HG02759 (cell line): ENCODE measurements around the gene PALB2.
A peak's percentile ranks its signal among the peaks of the same experiment; 100 is the strongest.
"Not testable (repeated sequence)": the region's sequence is repeated elsewhere in the genome, so short reads cannot be mapped to it uniquely, and the experiment has no call there.

Experiments used
- ATAC-seq: cut with Tn5 transposase; IDR thresholded peaks from one replicate; pipeline ENCODE4 v1.9.1; 2021; ENCODE audit warnings: mild to moderate bottlenecking, moderate library complexity; ENCODE audit not compliant: unreplicated experiment

The PALB2 gene

DNA sequence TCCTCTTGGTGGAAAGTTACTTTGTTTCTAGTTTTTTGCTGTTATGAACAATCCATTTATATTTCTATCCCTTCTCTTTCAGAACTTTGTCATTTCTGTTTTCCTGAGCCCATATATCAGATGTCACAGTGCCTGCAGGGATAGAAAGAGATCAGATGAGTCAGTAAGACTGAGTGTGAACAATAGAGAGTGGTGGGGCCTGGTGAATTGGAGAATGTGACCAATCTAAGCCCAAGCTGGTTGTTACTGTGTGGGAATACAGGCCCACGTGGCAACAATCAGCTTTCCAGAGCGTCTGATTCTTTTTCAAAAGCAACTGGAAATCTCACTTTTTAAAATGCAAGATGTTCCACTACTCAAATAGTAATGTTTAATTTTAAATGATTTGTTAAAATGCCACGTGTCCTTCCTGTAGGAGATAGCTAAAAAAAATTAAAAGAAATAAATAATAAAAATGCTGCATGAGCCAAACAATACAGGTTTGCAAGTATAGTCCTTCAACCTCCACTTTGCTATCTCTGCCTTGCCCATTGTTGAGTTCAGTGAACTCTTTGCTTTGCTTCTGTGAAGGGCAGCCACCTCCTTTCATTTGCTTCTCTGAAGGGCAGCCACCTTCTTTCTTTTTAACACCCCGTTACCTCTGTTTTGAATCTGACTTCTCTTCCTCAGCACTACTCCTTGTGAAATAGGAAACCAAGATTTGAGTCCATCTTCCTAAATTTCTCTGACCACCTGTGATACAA, 9.7 kb upstream of the PALB2 start:
- ATAC-seq, result no peak

DNA sequence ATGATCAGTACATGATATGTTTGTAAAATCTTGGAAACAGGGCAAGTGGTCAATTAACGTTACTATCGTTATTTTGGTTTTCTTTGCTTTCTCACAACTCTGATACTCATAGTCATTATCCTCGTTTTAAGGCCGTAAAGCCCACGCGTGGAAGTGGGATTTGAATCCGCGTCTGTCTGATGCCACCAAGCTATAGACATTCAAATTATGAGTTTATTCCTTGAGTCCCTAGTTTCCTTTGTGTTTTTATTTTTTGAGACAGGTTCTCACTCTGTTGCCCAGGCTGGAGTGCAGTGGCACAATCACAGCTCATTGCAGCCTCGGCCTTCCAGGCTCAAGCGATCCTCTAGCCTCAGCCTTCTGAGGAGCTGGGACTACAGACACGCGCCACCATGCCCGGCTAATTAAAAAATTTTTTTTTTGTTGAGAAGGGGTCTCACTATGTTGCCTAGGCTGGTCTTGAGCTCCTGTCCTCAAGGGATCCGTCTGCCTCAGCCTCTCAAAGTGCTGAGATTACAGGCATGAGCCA, 1.2 kb upstream of the PALB2 start:
- ATAC-seq, result no peak

DNA sequence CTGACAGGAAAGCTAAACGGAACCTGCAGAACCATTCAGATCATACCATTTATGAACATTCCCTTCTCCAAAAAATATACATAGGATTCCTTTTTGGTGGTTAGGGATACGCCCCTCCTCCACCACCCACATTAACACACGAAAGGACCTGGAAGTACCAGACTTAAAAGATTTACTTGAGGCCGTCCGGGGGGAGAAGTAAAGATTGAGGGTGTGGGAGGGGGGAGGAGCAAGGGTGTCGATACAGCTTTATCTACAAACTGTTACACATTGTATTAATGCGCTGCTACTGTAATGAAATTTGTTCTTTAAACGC, 537 bp downstream of the PALB2 start:
- ATAC-seq, result no peak

DNA sequence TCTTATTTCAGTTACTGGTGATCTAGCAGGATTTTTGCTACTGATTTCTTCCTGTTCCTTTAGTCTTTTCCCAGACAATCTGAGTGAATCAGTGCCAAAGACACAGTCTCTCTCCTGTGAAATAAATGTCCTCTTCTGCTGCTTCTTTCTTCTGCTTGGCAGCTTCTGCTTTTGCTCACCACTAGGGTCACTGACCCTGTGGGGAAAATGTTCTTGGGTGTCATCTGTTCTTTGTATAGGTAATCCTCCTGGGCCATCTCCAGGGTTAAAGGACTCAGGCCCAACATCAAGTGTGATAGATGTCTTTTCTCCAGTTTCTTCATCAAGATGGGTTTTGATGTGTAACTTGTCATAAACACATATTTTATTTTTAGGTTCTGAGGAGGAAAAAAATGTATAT, 5.2 kb downstream of the PALB2 start:
- no peak for ATAC-seq

DNA sequence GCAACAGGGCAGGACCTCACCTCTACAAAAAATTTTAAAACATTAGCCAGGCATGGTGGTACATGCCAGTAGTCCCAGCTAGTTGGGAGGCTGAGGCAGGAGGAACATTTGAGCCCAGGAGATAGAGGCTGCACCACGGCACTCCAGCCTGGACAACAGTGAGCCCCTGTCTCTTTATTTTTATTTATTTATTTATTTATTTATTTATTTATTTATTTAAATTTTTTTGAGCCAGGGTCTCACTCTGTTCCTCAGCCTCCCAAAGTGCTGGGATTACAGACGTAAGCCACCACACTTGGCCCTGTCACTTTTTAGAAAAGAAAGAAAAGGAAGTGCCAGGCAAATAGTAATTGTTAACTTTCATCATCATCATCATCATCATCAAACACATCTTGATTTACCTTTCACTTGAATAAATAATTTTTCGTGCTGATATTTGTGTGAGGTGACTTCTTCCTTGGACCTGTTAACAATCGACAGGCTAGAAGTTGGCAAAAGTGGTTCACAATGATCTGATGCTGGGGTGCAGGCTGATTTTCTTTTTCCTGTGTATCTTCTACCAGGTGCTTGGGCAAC, 6.6 kb downstream of the PALB2 start:
- no peak for ATAC-seq

DNA sequence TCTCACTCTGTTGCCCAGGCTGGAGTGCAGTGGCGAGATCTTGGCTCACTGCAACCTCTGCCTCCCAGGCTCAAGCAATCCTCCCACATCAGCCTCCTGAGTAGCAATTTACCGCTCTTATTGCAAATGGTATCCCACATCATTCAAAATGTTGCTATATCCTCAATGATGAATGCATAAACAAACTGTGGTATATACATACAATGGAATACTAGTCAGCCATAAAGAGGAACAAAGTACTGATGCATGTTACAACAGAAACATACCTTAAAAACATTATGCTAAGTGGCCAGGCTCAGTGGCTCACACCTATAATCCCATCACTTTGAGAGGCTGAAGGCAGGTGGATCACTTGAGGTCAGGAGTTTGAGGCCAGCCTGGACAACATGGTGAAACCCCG, 9.2 kb downstream of the PALB2 start:
- ATAC-seq, result not testable (repeated sequence)

DNA sequence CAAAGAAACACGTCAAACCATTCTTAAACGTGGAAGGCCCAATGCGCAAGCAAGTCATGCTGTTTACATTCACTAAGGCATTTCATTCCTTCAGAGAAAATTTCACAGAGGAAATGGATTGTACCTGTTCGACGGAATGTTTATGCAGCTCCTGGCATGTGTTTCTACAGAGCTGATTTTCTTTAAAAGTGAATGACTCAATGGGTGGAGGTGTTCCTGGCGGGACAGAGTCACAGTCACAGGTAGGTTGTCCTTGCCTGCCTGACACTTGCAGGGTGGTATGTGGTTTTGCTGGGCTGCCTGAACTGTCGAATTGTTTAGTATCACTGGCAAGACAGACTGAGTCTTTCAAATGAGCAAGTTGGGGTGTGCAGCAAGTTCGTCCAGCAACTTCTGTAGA, 11.6 kb downstream of the PALB2 start:
- no peak for ATAC-seq

DNA sequence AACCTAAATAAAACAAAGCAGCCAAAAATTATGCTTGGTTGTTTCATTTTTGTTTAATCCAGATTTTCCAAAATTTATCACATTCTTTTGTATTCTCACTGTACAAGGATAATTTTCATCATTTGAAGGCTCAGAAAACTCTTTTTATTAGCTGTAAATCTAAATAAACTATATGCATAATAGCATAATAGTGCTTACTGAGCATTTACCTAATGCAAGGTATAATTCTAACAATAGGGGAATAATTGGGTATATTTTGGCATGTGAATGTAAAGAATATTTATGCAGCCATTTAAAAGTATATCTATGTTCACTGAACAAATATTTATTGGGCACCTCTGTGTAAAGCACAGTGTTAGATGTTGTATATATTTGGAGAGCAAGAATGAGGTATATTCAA, 17.0 kb downstream of the PALB2 start:
- no peak for ATAC-seq

DNA sequence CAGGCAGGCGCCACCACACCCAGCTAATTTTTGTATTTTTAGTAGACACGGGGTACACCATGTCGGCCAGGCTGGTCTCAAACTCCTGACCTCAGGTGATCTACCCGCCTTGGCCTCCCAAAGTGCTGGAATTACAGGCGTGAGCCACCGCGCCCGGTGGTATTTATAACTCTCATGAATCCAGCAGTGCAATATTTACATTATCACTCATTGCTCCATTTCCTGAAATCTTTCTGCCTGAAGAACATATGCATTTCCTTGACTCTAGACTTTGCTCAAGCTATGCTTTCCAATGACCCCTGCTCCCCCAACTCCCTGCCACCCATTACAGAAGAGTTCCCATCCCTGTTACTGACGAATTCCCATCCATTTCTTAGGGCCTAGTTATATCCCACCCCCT, 25.3 kb downstream of the PALB2 start:
- no peak for ATAC-seq

DNA sequence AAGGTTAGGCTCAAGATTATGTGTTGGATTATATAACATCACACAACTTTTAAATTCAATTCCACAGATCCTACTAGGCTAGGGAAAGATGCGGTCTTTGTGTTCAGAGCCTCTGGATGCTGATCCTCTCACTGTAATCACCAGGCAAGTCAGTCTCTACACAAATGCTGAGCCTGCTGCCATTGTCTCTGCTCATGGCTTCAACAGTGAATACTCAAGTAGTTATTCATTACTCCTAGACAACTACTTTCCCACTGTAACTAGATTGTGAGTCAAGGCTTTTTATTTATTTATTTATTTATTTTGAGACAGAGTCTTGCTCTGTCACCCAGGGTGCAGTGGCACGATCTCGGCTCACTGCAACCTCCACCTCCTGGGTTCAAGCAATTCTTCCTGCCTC, 29.2 kb downstream of the PALB2 start:
- ATAC-seq, result no peak

DNA sequence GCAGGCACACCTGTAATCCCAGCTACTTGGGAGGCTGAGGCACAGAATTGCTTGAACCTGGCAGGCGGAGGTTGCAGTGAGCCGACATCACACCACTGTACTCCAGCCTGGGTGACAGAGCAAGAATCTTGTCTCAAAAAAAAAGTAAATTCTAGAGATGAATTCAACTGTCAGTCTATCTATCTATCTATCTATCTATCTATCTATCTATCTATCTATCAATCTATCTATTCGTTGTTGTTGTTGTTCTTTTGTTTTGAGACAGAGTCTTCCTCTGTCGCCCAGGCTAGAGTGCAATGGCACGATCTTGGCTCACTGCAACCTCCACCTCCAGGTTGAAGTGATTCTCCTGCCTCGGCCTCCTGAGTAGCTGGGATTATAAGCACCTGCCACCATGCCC, 30.2 kb downstream of the PALB2 start:
- ATAC-seq, result not testable (repeated sequence)

DNA sequence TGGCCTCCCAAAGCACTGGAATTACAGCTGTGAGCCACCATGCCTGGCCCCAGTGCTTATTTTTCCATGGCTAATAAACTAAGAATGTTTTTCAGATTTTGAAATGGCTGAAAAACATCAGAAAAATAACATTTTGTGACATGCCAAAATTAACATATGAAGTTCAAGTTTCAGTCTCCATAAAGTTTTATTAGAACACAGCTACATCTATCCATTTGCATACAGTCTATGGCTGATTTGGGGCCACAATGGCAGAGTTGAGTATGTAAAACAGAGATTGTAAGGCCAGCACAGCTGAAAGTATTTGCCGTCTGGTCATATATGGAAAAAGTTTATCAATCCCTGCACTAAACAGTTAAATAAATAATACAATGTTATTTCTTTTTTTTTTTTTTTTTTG, 31.2 kb downstream of the PALB2 start:
- ATAC-seq, result no peak

DNA sequence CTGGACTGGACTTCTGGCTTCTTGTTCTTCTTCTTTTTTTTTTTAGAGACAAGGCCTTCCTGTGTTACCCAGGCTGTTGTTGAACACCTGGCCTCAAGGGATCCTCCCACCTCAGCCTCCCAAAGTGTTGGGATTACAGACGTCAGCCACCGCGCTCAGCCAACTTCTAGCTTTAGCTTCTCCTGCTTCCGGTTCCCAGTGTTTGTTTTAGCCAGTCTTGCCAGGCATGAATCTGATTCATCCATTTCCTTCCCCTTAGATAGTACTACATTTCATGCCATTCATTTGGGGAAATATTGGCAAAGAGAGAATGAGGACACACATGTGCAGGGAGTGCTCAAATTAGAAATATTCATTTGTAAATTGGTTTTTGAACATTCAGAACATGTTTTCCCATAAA, 32.9 kb downstream of the PALB2 start:
- no peak for ATAC-seq

DNA sequence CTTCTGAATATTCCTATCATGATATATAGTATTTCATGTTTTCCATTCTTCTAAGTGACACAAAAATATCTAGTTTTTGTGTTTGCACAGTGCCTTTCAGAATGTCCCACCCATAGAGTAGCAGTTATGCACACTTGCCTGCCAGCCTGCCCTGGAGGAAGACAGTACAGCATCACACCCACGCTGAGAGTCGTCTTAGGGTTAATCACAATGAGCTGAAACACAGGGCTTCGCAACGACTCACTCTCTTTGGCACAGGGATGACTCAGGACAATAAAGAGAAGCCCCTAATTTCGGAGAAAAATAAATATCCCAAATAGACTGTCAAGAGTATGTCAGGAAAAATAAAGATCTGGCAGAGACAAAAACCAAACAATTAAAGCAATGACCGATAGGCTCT, 33.4 kb downstream of the PALB2 start:
- no peak for ATAC-seq

DNA sequence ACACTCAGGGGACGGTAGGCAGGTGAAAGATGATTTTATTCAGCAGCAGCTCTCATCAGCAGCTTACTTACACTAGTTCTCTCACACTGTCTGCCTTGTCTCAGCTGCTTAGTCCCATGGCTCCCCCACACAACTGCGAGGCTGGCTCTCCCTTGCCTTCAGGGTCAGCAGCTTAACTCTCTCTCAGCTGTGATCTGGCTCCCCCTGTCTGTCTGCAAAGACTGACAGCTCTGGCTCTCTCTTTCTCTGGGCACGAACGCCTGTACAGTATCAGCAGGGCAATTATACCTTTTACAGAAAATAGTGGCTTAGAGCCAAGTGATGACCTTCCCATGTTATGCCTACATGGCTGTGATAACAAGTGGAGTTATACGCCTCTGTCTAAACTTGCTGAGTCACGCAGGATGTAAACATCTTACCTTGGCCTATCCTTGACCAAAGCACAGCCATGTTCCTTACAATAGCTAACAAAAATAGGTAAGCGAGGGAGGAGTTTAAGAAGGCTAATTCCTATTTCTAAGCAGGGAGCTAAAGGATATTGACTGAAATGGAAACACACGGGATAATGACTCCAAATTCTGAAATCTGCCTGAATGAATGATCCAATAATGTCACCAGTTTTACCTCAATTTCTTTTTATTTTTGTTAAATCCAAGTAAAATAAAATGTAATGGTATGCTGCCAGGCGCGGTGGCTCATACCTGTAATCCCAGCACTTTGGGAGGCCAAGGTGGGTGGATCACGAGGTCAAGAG, 43.9 kb downstream of the PALB2 start:
- peak; percentile 28 for ATAC-seq

DNA sequence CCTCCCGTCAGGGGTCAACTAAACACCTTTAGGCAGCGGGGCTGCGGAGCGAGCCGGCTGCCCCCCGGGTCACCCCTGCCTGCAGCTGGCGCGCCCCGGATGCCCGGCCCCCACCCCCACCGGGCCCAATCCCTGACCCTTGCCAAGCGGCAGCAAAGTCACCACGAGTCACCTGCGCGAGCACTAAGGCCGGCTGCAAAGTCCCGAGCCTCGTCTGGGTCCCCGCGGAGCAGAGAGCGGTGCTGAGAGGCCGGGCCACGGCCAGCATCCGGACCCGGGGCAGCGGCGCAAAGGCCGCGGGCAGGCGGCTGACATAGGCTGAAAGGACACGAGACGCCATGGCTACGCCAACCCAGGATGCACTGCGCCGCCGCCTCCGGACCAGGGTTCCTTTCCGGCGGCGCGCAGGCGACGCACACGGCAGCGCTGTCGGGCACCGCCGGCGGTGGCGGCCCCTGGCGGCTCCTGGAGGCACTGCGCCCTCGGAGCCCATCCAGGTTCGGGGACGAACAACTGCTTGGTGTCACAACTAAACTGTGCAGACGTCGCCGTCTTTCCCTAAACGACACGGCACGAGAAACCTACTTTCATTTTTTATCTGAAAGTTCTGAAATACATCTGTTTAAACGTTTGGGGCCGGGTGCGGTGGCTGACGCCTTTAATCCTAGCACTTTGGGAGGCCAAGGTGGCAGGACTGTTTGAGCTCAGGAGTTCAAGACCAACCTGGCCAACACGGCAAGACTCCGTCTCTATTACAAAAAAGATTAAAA, 45.0 kb downstream of the PALB2 start, which contains the start of gene NDUFAB1:
TSS of gene NDUFAB1 (minus strand) at position 366 of the 770 bp plus-strand sequence. CDS start at position 340, 26 bp downstream.
- peak; percentile 96 for ATAC-seq

DNA sequence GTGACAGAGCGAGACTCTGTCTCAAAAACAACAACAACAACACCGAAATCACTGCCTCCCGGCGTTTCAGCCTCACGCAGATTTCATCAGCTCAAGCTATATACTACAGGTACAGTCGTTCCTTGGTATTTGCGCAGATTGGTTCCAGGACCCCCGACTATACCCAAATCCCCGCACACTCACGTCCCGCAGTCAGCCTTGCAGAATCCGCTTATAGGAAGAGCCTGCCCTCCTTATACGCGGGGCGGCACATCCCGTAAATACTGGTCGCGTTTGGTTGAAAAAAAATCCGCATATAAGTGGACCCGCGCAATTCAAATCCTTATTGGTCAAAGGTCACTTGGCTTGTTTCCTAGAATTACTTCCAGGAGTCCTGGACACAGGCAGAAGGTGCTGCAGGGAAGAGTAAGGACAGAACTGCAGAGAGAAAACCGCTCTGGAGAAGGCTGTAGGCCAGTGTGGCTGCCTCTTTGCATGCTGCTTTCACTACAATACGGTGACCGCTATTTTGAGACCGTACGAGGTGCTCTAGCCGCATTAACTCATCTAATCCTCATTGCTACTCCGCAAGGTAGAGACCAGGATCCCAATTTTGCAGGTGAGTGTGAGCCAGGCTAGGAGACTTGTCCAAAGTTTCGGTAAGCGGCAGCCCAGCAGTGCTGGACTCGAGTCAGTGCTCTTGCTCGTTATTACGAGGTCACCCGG, 45.7 kb downstream of the PALB2 start:
- peak; percentile 6 for ATAC-seq

DNA sequence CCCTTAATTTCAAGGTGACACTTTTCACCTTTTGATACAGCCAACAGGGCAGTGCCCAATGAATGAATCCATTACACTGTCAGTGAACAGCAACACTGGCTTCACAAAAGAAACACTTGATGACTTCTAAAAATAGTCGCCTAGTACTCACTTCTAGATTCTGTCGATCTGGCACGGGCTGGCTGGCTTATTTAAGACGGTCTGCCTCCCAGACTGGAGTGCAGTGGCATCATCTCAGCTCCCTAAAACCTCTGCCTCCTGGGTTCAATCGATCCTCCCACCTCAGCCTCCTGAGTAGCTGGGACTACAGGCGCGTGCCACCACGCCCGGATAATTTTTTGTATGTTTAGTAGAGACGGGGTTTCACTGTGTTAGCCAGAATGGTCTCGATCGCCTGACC, 46.9 kb downstream of the PALB2 start:
- no peak for ATAC-seq

DNA sequence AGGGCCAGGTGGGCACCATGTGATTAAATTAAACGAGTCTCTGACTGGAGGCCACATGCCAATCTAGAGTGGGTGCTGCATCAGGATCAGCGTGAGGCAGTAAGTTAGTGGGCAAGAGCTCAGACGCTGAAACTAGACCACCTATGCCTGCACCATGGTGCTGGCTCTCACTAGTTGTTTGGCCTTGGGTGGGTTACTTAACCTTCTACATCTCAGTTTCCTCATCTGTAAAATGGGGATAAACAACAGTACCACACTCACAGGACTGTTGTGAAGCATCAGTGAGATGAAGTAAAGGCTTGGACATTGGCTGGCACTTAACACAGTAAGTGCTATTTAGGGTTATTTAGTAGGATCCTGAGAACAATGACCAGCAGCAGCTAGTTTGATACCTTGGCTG, 50.9 kb downstream of the PALB2 start:
- no peak for ATAC-seq

DNA sequence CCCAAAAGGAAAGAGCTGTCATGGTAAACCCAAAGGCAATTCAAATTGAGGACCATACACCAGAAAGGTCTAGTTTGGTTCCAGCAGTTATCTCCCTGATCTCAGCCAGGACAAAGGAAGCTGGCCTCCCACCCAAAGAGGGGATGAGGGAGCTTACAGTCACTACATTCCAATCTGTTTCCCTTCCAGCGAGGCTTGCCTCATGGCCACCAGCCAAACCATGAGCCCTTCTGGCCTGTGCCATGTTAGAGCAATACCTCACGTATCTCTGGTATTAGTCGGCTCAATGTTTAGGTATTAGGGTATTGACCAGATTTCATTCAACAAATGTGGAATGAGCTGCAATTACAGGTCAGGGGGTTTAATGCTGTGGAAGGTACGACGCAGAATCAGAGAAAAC, 53.4 kb downstream of the PALB2 start:
- no peak for ATAC-seq
